ENCODE data around the gene FBRS.
A peak's percentile ranks its signal among the peaks of the same experiment; 100 is the strongest.
"Not testable (repeated sequence)": the region's sequence is repeated elsewhere in the genome, so short reads cannot be mapped to it uniquely, and the experiment has no call there.

FBRS gene

DNA sequence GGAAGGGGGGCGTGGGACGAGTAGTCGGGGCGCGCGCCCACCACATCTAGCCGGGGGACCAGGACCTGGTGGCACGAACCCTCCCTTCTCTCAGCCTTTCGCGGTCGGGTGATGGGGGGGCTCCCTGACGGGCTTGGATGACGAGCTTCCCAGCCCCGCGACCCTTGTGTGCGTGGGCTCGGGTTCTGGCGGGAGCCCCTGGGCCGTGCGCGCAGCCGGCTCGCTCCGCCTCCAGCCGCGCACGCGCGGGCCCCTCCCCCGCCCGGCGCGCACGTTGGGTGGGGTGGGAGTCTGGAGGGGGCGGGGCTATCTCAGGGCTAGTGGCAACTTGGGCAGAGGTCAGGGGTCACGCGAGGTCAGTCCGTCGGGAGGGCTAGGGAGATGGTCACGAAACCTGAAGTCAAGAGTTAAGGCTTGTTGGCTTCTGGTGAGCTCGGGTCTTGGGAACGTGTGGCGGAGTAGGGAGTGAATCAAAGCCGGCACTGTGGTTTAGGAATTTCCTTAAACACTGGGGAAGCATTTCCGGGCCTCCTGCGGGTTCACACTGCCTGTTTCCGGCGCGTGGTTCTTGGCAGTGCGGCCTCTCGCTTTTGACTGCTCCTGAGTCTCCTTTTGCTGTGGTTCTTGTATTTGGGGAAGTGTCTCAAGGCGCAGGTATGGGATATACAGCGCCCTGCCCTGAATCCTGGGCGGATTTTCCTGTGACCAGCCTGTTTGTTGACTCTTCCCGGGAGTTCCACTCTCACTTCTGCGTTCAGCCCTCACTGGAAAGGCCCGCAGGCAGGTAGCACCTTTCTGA, 40.8 kb downstream of the FBRS start, which contains the start of gene SRCAP:
SRCAP (plus strand) TSS at position 356 of the 799 bp plus-strand sequence. CDS start 1,654 bp downstream, outside the sequence.
- DNase-seq (ENCODE audit: low read depth): peak; percentile 78

GRCh38 chr16:30699615-30700099, 41.4 kb downstream of the FBRS start:
- no peak for DNase-seq (ENCODE audit: low read depth)

GRCh38 chr16:30700491-30700890, 42.3 kb downstream of the FBRS start:
- DNase-seq (ENCODE audit: low read depth): no peak

- no peak for DNase-seq (ENCODE audit: low read depth)
These were observed 42.7 kb downstream of the FBRS start for GRCh38 chr16:30700971-30701370.

- not testable (repeated sequence) for DNase-seq (ENCODE audit: low read depth)
These were observed 44.8 kb downstream of the FBRS start for GRCh38 chr16:30703071-30703470.

DNA sequence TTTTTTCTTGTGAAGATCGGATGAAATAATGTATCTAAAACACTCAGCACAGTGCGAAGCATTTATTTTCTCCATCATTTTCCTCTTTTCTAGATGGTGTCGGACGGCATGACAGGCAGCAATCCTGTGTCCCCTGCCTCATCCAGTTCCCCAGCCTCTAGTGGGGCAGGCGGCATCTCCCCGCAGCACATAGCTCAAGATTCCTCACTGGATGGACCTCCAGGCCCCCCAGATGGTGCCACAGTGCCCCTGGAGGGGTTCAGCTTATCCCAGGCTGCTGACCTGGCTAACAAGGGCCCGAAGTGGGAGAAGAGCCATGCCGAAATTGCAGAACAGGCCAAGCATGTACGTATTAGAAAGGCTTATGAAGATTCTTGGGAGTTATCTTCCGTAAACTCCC, 45.7 kb downstream of the FBRS start:
- no peak for DNase-seq (ENCODE audit: low read depth)

GRCh38 chr16:30706046-30706445, 47.8 kb downstream of the FBRS start:
- DNase-seq (ENCODE audit: low read depth): no peak

- no peak for DNase-seq (ENCODE audit: low read depth)
These were observed 52.7 kb downstream of the FBRS start for GRCh38 chr16:30710971-30711370.

DNA sequence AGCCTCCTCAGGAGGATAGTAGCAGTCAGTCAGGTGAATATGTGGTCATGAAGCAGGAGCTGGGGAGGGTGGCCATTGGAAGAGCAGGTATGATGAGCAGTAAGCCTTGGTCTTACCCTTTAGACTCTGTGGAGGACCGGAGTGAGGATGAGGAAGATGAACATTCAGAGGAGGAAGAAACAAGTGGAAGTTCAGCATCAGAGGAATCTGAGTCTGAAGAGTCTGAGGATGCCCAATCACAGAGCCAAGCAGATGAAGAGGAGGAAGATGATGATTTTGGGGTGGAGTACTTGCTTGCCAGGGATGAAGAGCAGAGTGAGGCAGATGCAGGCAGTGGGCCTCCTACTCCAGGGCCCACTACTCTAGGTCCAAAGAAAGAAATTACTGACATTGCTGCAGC, 53.5 kb downstream of the FBRS start:
- no peak for DNase-seq (ENCODE audit: low read depth)

DNA sequence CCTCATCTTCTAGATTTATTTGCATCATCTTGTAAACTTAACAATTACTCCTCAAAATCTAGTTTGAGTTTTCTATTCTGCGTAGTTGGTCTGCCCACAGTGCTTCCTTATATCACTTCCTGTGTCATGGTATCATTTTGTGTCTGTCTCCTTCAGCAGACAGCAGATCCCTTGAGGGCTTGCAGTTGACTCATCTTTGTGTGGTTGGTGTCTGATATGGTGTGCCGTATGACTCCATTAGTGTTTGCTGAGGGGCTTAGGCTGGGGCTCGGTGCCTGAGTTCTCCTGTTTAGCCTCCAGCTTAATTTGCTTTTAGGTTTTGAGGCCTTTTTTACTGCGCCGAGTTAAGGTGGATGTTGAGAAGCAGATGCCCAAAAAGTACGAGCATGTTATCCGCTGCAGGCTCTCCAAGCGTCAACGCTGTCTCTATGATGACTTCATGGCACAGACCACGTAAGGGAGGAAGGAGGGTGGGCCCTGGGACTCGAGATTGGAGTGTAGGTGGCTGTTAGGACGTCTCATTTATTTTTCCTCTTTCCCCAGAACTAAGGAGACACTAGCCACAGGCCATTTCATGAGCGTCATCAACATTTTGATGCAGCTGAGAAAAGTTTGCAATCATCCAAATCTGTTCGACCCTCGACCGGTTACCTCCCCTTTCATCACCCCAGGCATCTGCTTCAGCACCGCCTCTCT, 57.7 kb downstream of the FBRS start:
- peak; percentile 11 for DNase-seq (ENCODE audit: low read depth)

GRCh38 chr16:30720086-30720485, 61.9 kb downstream of the FBRS start:
- DNase-seq (ENCODE audit: low read depth): no peak

All from stimulated activated CD8-positive, alpha-beta memory T cell treated with anti-CD3 and anti-CD28 coated beads, Interleukin-7, amount 100 ng/mL, for 24 hours (primary cell).